Measurements from ENCODE around the gene LTN1. TPM values are rescaled to one million over a fixed set of nuclear protein-coding genes. Genes with fewer than 3 reads are reported as not detected.

The LTN1 gene
- total and polyA plus RNA-seq, 4 experiments from 2014 or later = 9.7 to 39.5 (median 25.7) TPM

DNA sequence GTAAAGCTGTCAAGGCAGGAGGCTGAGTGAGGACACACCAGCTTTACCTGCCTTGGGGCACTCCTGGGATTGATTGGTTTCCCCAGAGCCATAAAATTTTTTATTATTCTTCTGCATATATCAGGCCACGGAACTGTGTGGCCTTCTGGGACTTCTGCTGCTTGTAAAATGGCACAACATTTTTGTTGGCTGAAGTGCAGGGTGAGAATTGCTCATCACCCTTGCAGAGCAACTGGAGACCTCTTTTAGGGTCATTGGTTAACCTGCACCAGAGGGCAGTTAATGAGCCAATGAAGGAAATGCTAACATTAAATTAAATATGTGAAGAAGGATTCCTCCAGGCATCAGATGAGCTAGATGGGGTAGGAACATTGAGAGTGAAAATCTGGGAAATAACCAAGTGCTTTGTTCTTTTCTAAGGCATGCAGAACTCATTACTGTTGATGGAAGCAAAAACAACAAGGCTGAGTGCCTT lies 87.7 kb downstream of the LTN1 start:
- POLR2A ChIA-PET (ENCODE audit: partially characterized antibody) = no interaction called here

DNA sequence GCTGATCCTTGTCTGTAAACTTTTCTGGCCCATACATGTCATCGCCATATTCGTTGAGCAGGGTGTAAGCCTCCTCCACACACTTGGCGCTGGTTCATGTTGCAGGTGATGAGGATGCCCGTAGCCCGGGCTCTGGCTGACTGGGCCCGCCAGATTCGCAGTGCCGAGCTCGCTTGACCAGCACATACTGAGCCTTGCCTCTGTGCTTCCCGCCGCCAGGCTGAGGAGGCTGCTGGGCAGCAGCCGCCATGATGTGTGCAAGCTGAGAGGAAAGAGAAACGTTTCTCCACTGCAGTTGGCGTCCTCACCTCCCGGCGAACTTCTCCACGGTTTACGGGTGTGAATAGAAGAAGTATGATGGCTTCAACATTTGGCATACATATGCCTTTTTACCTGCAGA lies 89.2 kb downstream of the LTN1 start:
- Histone ChIP-seq H3K27me3 (ENCODE audit: insufficient read depth, low read length) (no peaks in the 10 kb centered on the region), H3K36me3 (ENCODE audit: insufficient read depth, low read length) (no peaks in the 10 kb centered on the region), H3K4me3 (ENCODE audit: low read length in 2 of 2) (no peak overlapping the region), H3K9me3 (ENCODE audit: control insufficient read depth in 1 of 2, low read length in 2 of 2) (no peaks in the 10 kb centered on the region), H3K4me1 (ENCODE audit: insufficient read depth, low read length) (no peaks in the 10 kb centered on the region), H3K27ac (ENCODE audit: low read depth, low read length) (no peak overlapping the region)
- CTCF ChIA-PET (ENCODE audit: partially characterized antibody) = no interaction called here
- DNase-seq = no peak
- peaks cover 0 to 6% (median under 1%) of the 10 kb centered on the region in 8 donors for H3K9me3 Mint-ChIP-seq
- H3K36me3 Mint-ChIP-seq = no peaks in the 10 kb centered on the region
- POLR2A ChIA-PET (ENCODE audit: partially characterized antibody) = no interaction called here
- intact Hi-C loops (cut with micrococcal nuclease) = no loop called here
- no peak overlapping the region for H3K4me3 Mint-ChIP-seq
- no peaks in the 10 kb centered on the region for H3K4me1 Mint-ChIP-seq
- no peaks in the 10 kb centered on the region for H3K27me3 Mint-ChIP-seq
- no peak overlapping the region for H3K27ac Mint-ChIP-seq

More for the DNA sequence above, 87.7 kb downstream of the LTN1 start:
- no peaks in the 10 kb centered on the region for H3K4me1 Mint-ChIP-seq
- no peak overlapping the region for H3K27ac Mint-ChIP-seq
- no peak overlapping the region for H3K4me3 Mint-ChIP-seq
- Histone ChIP-seq H3K9me3 (ENCODE audit: control insufficient read depth in 1 of 2, low read length in 2 of 2) (no peaks in the 10 kb centered on the region), H3K27ac (ENCODE audit: low read depth, low read length) (no peak overlapping the region), H3K36me3 (ENCODE audit: insufficient read depth, low read length) (no peaks in the 10 kb centered on the region), H3K27me3 (ENCODE audit: insufficient read depth, low read length) (no peaks in the 10 kb centered on the region), H3K4me1 (ENCODE audit: insufficient read depth, low read length) (no peaks in the 10 kb centered on the region), H3K4me3 (ENCODE audit: low read length in 2 of 2) (no peak overlapping the region)
- no peak for DNase-seq
- intact Hi-C loops (cut with micrococcal nuclease) = no loop called here
- CTCF ChIA-PET (ENCODE audit: partially characterized antibody) = no interaction called here
- peaks cover 0 to 6% (median under 1%) of the 10 kb centered on the region in 8 donors for H3K9me3 Mint-ChIP-seq
- no peaks in the 10 kb centered on the region for H3K36me3 Mint-ChIP-seq
- H3K27me3 Mint-ChIP-seq = no peaks in the 10 kb centered on the region

DNA sequence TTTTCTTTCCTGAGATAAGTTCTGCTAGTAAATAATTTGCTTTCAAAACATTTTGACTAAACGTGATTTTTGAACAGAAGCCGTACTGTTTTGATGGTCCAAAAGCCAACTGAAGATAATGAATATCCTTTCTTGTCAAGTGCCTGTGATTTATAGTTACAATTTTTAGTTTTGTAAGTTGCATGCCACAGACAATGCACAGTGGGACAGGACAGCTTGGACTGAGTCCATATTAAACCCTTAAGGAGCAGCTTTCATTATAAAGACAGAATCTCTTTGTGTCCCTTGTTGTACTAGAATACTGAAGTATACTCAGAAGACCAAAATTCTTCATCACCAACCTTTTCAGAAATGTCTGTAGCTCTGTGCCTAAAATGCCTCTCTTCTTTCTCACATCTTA lies 92.2 kb downstream of the LTN1 start:
- ChIA-PET CTCF (ENCODE audit: partially characterized antibody) (no interaction called here), POLR2A (ENCODE audit: partially characterized antibody) (no interaction called here)
- peaks cover 9 to 12% of the 10 kb centered on the region in 2 donors for H3K27me3 Mint-ChIP-seq
- H3K4me1 Mint-ChIP-seq = no peaks in the 10 kb centered on the region
- Histone ChIP-seq H3K36me3 (ENCODE audit: insufficient read depth, low read length) (no peaks in the 10 kb centered on the region), H3K4me3 (ENCODE audit: low read length in 2 of 2) (no peak overlapping the region), H3K27ac (ENCODE audit: low read depth, low read length) (no peak overlapping the region), H3K9me3 (ENCODE audit: control insufficient read depth in 1 of 2, low read length in 2 of 2) (no peaks in the 10 kb centered on the region), H3K27me3 (ENCODE audit: insufficient read depth, low read length) (no peaks in the 10 kb centered on the region), H3K4me1 (ENCODE audit: insufficient read depth, low read length) (no peaks in the 10 kb centered on the region)
- H3K4me3 Mint-ChIP-seq = no peak overlapping the region
- peak overlapping the region in 1 of 7 donors; percentile 66 for H3K27ac Mint-ChIP-seq
- intact Hi-C loops (cut with micrococcal nuclease) = no loop called here
- H3K9me3 Mint-ChIP-seq = peaks cover 0 to 9% (median 4%) of the 10 kb centered on the region in 8 donors
- no peak for DNase-seq
- H3K36me3 Mint-ChIP-seq = peaks cover 0 to 3% of the 10 kb centered on the region in 2 donors

DNA sequence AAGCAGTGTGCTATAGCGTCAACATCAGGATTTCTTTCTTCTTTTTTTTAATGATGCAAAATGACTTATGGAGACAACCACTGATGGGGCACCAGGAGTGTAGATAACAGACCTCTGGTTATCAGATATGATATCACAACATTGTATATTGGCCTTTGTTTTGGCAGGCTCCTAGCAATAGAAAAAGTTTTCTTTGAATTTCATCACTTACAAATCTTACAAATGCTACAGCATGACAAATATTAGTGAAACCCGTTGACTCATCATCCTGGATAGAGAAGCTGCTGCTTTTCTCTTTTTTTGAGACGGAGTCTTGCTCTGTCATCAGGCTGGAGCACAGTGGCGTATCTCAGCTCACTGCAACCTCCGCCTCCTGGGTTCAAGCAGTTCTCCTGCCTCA lies 92.9 kb downstream of the LTN1 start:
- Histone ChIP-seq H3K27me3 (ENCODE audit: insufficient read depth, low read length) (no peaks in the 10 kb centered on the region), H3K27ac (ENCODE audit: low read depth, low read length) (no peak overlapping the region), H3K9me3 (ENCODE audit: control insufficient read depth in 1 of 2, low read length in 2 of 2) (no peaks in the 10 kb centered on the region), H3K36me3 (ENCODE audit: insufficient read depth, low read length) (no peaks in the 10 kb centered on the region), H3K4me1 (ENCODE audit: insufficient read depth, low read length) (no peaks in the 10 kb centered on the region), H3K4me3 (ENCODE audit: low read length in 2 of 2) (no peak overlapping the region)
- Mint-ChIP-seq H3K27me3 (peaks cover 9 to 12% of the 10 kb centered on the region in 2 donors), H3K27ac (no peak overlapping the region), H3K9me3 (peaks cover 0 to 9% (median 4%) of the 10 kb centered on the region in 8 donors), H3K4me1 (no peaks in the 10 kb centered on the region), H3K4me3 (no peak overlapping the region), H3K36me3 (peaks cover 0 to 3% of the 10 kb centered on the region in 2 donors)
- intact Hi-C loops (cut with micrococcal nuclease) = no loop called here
- ChIA-PET CTCF (ENCODE audit: partially characterized antibody) (no interaction called here), POLR2A (ENCODE audit: partially characterized antibody) (no interaction called here)
- no peak for DNase-seq

DNA sequence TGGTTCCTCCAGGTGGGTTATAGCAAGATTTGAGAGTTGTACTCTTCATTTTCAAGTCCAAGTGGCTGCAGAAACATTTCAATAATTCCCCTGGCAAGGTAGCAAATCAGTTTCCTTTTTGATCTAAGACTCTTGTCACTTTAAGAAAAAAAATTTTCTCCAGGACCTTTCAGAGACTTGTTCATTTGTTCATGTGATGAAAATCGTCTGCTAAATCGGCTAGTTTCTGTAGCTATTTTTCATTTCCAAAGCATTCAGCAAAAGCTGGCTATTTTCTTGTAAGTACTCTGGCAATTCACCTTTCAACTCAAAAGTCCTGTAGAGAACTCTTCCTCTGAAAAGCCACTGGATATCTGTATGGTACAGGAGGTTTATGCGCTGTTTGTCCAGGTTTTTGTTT lies 93.5 kb downstream of the LTN1 start:
- Mint-ChIP-seq H3K9me3 (peaks cover 0 to 9% (median 4%) of the 10 kb centered on the region in 8 donors), H3K27me3 (peaks cover 9 to 12% of the 10 kb centered on the region in 2 donors), H3K4me1 (no peaks in the 10 kb centered on the region), H3K27ac (no peak overlapping the region), H3K36me3 (peaks cover 0 to 3% of the 10 kb centered on the region in 2 donors), H3K4me3 (no peak overlapping the region)
- intact Hi-C loops (cut with micrococcal nuclease) = no loop called here
- Histone ChIP-seq H3K4me1 (ENCODE audit: insufficient read depth, low read length) (no peaks in the 10 kb centered on the region), H3K27me3 (ENCODE audit: insufficient read depth, low read length) (no peaks in the 10 kb centered on the region), H3K27ac (ENCODE audit: low read depth, low read length) (no peak overlapping the region), H3K4me3 (ENCODE audit: low read length in 2 of 2) (no peak overlapping the region), H3K9me3 (ENCODE audit: control insufficient read depth in 1 of 2, low read length in 2 of 2) (no peaks in the 10 kb centered on the region), H3K36me3 (ENCODE audit: insufficient read depth, low read length) (no peaks in the 10 kb centered on the region)
- DNase-seq = no peak
- ChIA-PET POLR2A (ENCODE audit: partially characterized antibody) (no interaction called here), CTCF (ENCODE audit: partially characterized antibody) (interaction anchor here (1.0 kb wide), 1 partner anchor 153 kb away, joined by 4 read pairs; no protein-coding TSS in a partner anchor)

DNA sequence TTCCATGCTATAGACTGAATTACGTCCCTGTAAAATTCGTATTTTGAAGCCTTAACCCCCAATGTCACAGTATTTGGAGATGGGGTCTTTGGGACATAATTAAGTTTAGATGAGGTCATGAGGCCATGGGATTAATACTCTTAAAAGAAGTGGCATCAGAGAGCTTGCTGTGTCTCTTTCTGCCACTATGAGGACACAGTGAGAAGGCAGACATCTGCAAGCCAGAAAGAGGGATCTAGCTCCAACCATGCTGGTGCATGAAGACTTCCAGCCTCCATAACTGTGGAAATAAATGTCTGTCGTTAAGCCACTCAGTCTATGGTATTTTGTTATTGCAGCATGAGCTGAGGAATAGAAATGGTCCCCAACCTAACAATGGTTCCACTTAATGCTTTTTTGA lies 99.0 kb downstream of the LTN1 start:
- no peak for DNase-seq
- Mint-ChIP-seq H3K27me3 (peaks cover 9 to 12% of the 10 kb centered on the region in 2 donors), H3K27ac (no peak overlapping the region), H3K4me1 (no peaks in the 10 kb centered on the region), H3K4me3 (no peak overlapping the region), H3K36me3 (peaks cover 0 to 3% of the 10 kb centered on the region in 2 donors), H3K9me3 (peaks cover 0 to 7% (median under 1%) of the 10 kb centered on the region in 8 donors)
- POLR2A ChIA-PET (ENCODE audit: partially characterized antibody) = no interaction called here
- no peaks in the 10 kb centered on the region for H3K36me3 ChIP-seq (ENCODE audit: insufficient read depth, low read length)
- H3K27ac ChIP-seq (ENCODE audit: low read depth, low read length) = no peak overlapping the region
- intact Hi-C loops (cut with micrococcal nuclease) = no loop called here
- no peak overlapping the region for H3K4me3 ChIP-seq (ENCODE audit: low read length in 2 of 2)
- no peaks in the 10 kb centered on the region for H3K4me1 ChIP-seq (ENCODE audit: insufficient read depth, low read length)
- CTCF ChIA-PET (ENCODE audit: partially characterized antibody) = no interaction called here
- H3K9me3 ChIP-seq (ENCODE audit: control insufficient read depth in 1 of 2, low read length in 2 of 2) = no peaks in the 10 kb centered on the region
- no peaks in the 10 kb centered on the region for H3K27me3 ChIP-seq (ENCODE audit: insufficient read depth, low read length)

DNA sequence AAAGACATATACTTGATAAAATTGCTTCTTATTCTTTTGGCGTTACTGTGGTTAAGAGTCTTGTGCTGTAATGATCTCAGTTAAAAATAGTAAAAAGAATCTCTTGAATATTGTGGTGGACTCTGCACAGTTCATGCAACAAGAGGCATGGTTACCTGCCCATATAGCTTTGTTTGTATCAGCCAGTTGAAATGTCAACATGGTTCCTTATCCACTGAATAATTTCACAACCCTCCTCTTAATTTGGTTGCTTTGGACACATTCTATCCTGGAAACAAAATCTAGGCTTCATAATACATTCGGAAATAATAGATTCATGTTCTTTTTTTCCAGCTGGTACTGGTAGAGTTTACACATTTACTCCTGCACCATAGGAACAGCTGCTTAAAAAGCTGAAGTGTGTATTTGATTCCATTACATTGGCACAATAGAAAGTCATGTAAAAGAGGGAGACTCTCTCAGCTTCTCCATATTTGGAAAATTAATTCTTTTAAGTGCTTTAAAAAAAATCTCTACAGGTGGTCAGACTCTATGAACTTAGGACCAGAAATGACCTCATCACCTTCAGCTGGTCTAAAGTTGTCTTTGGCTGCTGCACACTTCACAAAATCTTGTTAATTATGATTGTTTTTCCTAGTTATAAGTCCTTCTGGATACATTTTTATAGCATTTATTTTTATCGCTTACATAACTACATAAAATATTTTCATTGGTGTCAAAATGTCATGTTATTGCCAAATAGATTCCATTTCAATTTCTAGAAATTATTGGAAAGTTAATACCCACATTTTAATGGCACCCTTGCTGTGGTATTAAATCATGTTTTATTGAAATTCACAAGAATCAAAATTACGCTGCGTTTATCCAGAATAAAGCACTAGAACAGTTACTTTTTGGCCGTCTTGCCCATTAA lies 100.2 kb downstream of the LTN1 start:
- Mint-ChIP-seq H3K9me3 (peaks cover 0 to 7% (median under 1%) of the 10 kb centered on the region in 8 donors), H3K27ac (no peak overlapping the region), H3K36me3 (peaks cover 0 to 3% of the 10 kb centered on the region in 2 donors), H3K4me3 (no peak overlapping the region), H3K4me1 (no peaks in the 10 kb centered on the region), H3K27me3 (peaks cover 9 to 12% of the 10 kb centered on the region in 2 donors)
- Histone ChIP-seq H3K27me3 (ENCODE audit: insufficient read depth, low read length) (no peaks in the 10 kb centered on the region), H3K27ac (ENCODE audit: low read depth, low read length) (no peak overlapping the region), H3K9me3 (ENCODE audit: control insufficient read depth in 1 of 2, low read length in 2 of 2) (no peaks in the 10 kb centered on the region), H3K4me1 (ENCODE audit: insufficient read depth, low read length) (no peaks in the 10 kb centered on the region), H3K36me3 (ENCODE audit: insufficient read depth, low read length) (no peaks in the 10 kb centered on the region), H3K4me3 (ENCODE audit: low read length in 2 of 2) (no peak overlapping the region)
- POLR2A ChIA-PET (ENCODE audit: partially characterized antibody) = no interaction called here
- no peak for DNase-seq
- intact Hi-C loops (cut with micrococcal nuclease) = no loop called here
- CTCF ChIA-PET (ENCODE audit: partially characterized antibody) = no interaction called here

Measured in CD4-positive, alpha-beta memory T cell (primary cell).